AG10803 (cell line): ENCODE results near the gene EVA1C.

Experiments used
- DNase-seq: peaks from one replicate; pipeline ENCODE4 v3.0.0; 2010; ENCODE audit warnings: low read depth
- H3K4me3 ChIP-seq: 2 replicates; pipeline ENCODE4 v1.5.1; 2011; ENCODE audit warnings: mild to moderate bottlenecking, low read length, control low read depth
- CTCF ChIP-seq: conservative IDR thresholded peaks from 2 replicates; pipeline ENCODE4 v1.5.1; 2011; ENCODE audit warnings: mild to moderate bottlenecking, low read length, control low read depth, inconsistent platforms

Gene EVA1C

GRCh38 chr21:32410291-32410690 is 2.2 kb upstream of the EVA1C start:
- TF ChIP-seq CTCF, result no peak
- DNase-seq, result no peak
- no peak overlapping the region for H3K4me3 ChIP-seq

DNA sequence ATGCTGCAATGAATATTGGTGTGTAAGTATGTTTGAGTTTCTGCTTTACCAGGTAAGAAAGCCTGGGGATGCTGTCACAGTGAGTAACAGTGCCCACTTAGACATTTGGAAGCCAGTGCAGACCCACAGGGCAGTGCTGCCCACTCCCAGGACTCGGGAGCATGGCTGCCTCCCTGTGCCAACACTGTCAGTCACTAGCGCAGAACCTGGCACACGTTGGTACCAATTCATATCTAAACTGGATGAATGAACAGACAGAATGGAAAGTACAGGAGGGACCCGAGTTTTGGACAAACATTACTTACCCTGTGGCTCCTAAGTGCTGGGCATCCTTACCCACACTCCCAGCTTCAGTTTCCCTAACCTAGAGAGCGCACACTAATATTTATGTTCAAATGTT is 1.6 kb upstream of the EVA1C start:
- H3K4me3 ChIP-seq, result peak overlapping the region; percentile 71
- no peak for TF ChIP-seq CTCF
- no peak for DNase-seq

DNA sequence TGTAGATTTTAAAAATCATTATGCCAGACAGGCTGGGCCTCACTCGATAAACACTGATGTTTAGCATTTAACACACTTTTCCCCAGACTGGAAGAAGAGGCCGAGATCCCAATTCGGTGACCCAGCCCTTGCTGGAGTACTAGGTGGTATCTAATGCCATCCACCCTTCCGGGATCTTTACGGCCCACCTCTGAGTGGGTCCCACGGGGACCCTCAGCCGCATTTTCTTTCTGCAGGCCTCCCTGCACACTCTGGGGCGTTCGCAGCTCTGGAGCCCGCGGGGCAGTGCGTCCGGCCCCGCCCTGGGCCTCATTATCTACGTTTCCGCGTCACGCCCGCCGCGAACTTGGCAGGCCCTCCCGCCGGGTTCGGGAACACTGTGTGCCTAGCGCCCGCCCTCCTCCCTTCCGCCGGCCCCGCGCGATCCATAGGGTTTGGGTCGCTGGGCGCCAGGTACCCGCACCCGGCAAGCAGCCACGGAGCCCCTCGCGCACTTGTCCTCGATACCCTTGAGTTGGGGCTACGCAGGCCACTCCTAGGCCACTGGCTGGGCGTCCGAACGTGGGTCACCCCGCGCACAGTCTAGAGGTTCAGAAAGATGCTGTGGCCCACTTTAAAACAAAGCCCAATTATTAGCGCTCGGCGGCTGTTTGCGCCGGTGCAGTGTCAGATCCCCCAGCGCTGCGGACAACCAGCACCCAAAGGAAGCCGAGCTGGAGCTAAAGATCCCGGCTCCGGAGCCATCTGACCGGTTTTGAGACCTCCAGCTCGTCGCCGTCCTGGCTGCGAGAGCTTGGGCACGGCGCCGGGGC is 950 bp upstream of the EVA1C start:
- no peak for TF ChIP-seq CTCF
- peak overlapping the region; percentile 71 for H3K4me3 ChIP-seq
- peak; percentile 64 for DNase-seq

GRCh38 chr21:32413015-32413504 is 554 bp downstream of the EVA1C start:
- no peak for DNase-seq
- H3K4me3 ChIP-seq, result peak overlapping the region; percentile 71
- no peak for TF ChIP-seq CTCF

- DNase-seq, result no peak
- H3K4me3 ChIP-seq, result no peak overlapping the region
- no peak for TF ChIP-seq CTCF
These were observed 1.4 kb downstream of the EVA1C start for GRCh38 chr21:32413697-32414578.

- peak; percentile 62 for TF ChIP-seq CTCF
- DNase-seq, result no peak
- H3K4me3 ChIP-seq, result no peak overlapping the region
These were observed 2.3 kb downstream of the EVA1C start for GRCh38 chr21:32414579-32415358.
